Liver (tissue), 3 donors: Measurements from ENCODE around the gene L3MBTL3.

ENCODE experiments used
- EGR1 ChIP-seq, 2 donors: IDR thresholded peaks; 2 replicates each; pipeline ENCODE4 v1.6.1; 2016 to 2018; ENCODE audit warnings: antibody characterized with exemption in 2 of 2, low read depth in 2 of 2
- FOXA1 ChIP-seq: IDR thresholded peaks from 2 replicates; pipeline ENCODE4 v1.6.1; 2016; ENCODE audit warnings: antibody characterized with exemption
- FOXA2 ChIP-seq: IDR thresholded peaks from 2 replicates; pipeline ENCODE4 v1.6.1; 2016; ENCODE audit warnings: antibody characterized with exemption
- GABPA ChIP-seq, 2 donors: IDR thresholded peaks in 1 of 2; conservative IDR thresholded peaks in 1 of 2; 2 replicates each; pipeline ENCODE4 v1.6.1; 2016; ENCODE audit warnings: antibody characterized with exemption in 2 of 2, mild to moderate bottlenecking in 1 of 2, moderate library complexity in 1 of 2
- JUND ChIP-seq, 2 donors: IDR thresholded peaks; 2 replicates each; pipeline ENCODE4 v1.6.1; 2016; ENCODE audit warnings: antibody characterized with exemption in 2 of 2
- RAD21 ChIP-seq, 2 donors: IDR thresholded peaks; 2 replicates each; pipeline ENCODE4 v1.6.1; 2016; ENCODE audit warnings: antibody characterized with exemption in 2 of 2, mild to moderate bottlenecking in 2 of 2
- SP1 ChIP-seq: IDR thresholded peaks from 2 replicates; pipeline ENCODE4 v1.6.1; 2018; ENCODE audit warnings: antibody characterized with exemption, mild to moderate bottlenecking
- TAF1 ChIP-seq: conservative IDR thresholded peaks from 2 replicates; pipeline ENCODE4 v1.6.1; 2016; ENCODE audit warnings: antibody characterized with exemption, mild to moderate bottlenecking
- YY1 ChIP-seq: IDR thresholded peaks from 2 replicates; pipeline ENCODE4 v1.6.1; 2016; ENCODE audit warnings: antibody characterized with exemption, mild to moderate bottlenecking
- TF ChIP-seq, protein P1 (sequence below): fragments of 150-350 bp; IDR thresholded peaks from 2 replicates; pipeline ENCODE4 v1.5.1; 2017; ENCODE audit warnings: improper control_type of control experiment, low read depth, low read length; ENCODE audit not compliant: missing input control
- TF ChIP-seq, protein P2 (sequence below): IDR thresholded peaks from 2 replicates; pipeline ENCODE4 v1.6.1; 2016; ENCODE audit warnings: antibody characterized with exemption
- TF ChIP-seq, protein P3 (sequence below): IDR thresholded peaks from 2 replicates; pipeline ENCODE4 v1.6.1; 2016; ENCODE audit warnings: antibody characterized with exemption, mild to moderate bottlenecking
- TF ChIP-seq, protein P4 (sequence below): IDR thresholded peaks from 2 replicates; pipeline ENCODE4 v1.6.1; 2016; ENCODE audit warnings: antibody characterized with exemption
- donor health status: healthy.
- donor health status: healthy.

DNA sequence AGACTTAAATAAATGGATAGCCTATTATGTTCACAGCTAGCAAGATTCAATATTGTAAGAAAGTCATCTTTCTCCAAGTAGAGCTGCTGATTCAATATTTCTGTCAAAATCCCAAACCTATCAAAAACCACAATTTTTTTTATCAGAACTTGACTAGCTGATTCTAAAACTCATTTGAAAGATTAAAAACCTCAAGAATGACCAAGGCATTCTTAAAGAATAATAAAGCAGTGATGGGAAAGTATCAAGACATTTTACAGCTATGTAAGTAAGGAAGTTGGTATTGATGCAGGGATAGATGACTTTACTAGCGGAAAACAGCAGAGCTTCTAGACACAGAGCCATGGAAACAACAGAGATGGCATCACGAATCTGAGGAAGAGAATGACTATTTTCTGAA, 139.7 kb downstream of the L3MBTL3 start:
- no peak for TF ChIP-seq RAD21 (IDR thresholded peaks at IDR 0.05)
- TF ChIP-seq, protein P1, sequence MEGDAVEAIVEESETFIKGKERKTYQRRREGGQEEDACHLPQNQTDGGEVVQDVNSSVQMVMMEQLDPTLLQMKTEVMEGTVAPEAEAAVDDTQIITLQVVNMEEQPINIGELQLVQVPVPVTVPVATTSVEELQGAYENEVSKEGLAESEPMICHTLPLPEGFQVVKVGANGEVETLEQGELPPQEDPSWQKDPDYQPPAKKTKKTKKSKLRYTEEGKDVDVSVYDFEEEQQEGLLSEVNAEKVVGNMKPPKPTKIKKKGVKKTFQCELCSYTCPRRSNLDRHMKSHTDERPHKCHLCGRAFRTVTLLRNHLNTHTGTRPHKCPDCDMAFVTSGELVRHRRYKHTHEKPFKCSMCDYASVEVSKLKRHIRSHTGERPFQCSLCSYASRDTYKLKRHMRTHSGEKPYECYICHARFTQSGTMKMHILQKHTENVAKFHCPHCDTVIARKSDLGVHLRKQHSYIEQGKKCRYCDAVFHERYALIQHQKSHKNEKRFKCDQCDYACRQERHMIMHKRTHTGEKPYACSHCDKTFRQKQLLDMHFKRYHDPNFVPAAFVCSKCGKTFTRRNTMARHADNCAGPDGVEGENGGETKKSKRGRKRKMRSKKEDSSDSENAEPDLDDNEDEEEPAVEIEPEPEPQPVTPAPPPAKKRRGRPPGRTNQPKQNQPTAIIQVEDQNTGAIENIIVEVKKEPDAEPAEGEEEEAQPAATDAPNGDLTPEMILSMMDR: no peak
- TF ChIP-seq, protein P2, sequence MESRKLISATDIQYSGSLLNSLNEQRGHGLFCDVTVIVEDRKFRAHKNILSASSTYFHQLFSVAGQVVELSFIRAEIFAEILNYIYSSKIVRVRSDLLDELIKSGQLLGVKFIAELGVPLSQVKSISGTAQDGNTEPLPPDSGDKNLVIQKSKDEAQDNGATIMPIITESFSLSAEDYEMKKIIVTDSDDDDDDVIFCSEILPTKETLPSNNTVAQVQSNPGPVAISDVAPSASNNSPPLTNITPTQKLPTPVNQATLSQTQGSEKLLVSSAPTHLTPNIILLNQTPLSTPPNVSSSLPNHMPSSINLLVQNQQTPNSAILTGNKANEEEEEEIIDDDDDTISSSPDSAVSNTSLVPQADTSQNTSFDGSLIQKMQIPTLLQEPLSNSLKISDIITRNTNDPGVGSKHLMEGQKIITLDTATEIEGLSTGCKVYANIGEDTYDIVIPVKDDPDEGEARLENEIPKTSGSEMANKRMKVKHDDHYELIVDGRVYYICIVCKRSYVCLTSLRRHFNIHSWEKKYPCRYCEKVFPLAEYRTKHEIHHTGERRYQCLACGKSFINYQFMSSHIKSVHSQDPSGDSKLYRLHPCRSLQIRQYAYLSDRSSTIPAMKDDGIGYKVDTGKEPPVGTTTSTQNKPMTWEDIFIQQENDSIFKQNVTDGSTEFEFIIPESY: no peak
- TF ChIP-seq, protein P3, sequence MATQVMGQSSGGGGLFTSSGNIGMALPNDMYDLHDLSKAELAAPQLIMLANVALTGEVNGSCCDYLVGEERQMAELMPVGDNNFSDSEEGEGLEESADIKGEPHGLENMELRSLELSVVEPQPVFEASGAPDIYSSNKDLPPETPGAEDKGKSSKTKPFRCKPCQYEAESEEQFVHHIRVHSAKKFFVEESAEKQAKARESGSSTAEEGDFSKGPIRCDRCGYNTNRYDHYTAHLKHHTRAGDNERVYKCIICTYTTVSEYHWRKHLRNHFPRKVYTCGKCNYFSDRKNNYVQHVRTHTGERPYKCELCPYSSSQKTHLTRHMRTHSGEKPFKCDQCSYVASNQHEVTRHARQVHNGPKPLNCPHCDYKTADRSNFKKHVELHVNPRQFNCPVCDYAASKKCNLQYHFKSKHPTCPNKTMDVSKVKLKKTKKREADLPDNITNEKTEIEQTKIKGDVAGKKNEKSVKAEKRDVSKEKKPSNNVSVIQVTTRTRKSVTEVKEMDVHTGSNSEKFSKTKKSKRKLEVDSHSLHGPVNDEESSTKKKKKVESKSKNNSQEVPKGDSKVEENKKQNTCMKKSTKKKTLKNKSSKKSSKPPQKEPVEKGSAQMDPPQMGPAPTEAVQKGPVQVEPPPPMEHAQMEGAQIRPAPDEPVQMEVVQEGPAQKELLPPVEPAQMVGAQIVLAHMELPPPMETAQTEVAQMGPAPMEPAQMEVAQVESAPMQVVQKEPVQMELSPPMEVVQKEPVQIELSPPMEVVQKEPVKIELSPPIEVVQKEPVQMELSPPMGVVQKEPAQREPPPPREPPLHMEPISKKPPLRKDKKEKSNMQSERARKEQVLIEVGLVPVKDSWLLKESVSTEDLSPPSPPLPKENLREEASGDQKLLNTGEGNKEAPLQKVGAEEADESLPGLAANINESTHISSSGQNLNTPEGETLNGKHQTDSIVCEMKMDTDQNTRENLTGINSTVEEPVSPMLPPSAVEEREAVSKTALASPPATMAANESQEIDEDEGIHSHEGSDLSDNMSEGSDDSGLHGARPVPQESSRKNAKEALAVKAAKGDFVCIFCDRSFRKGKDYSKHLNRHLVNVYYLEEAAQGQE: no peak
- TF ChIP-seq FOXA1: no peak
- no peak for TF ChIP-seq SP1
- no peak for TF ChIP-seq EGR1 (IDR thresholded peaks at IDR 0.05; ENCODE audit: low read depth in 2 of 2)
- no peak for TF ChIP-seq TAF1
- TF ChIP-seq, protein P4, sequence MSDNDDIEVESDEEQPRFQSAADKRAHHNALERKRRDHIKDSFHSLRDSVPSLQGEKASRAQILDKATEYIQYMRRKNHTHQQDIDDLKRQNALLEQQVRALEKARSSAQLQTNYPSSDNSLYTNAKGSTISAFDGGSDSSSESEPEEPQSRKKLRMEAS: no peak
- no peak for TF ChIP-seq JUND (IDR thresholded peaks at IDR 0.05)
- TF ChIP-seq YY1: no peak
- no peak for TF ChIP-seq FOXA2
- TF ChIP-seq GABPA (IDR thresholded peaks at IDR 0.05 in 1 of 2, conservative IDR thresholded peaks at IDR 0.05 in 1 of 2): no peak
